Activated CD4-positive, alpha-beta T cell treated with anti-CD3 and anti-CD28 coated beads, Interleukin-2, amount 50 U/mL, for 16 hours (primary cell): ENCODE data around the gene SRSF5.
A peak's percentile ranks its signal among the peaks of the same experiment; 100 is the strongest.
"Not testable (repeated sequence)": the region's sequence is repeated elsewhere in the genome, so short reads cannot be mapped to it uniquely, and the experiment has no call there.

Source experiments
- DNase-seq: peaks from one replicate; pipeline ENCODE4 v3.0.0-alpha.2; 2020

Gene SRSF5

GRCh38 chr14:69808919-69809808 is 42.2 kb downstream of the SRSF5 start:
- no peak for DNase-seq

GRCh38 chr14:69811227-69811867 is 44.4 kb downstream of the SRSF5 start:
- DNase-seq, result no peak

- no peak for DNase-seq
Observed at GRCh38 chr14:69811868-69812252, 44.9 kb downstream of the SRSF5 start.

GRCh38 chr14:69812711-69813110 is 45.8 kb downstream of the SRSF5 start:
- DNase-seq, result no peak

- DNase-seq, result not testable (repeated sequence)
Observed at GRCh38 chr14:69813346-69813745, 46.4 kb downstream of the SRSF5 start.

- no peak for DNase-seq
Observed at GRCh38 chr14:69814397-69814796, 47.5 kb downstream of the SRSF5 start.

GRCh38 chr14:69815556-69815955 is 48.6 kb downstream of the SRSF5 start:
- no peak for DNase-seq

- DNase-seq, result no peak
Observed at GRCh38 chr14:69816216-69816615, 49.3 kb downstream of the SRSF5 start.

- DNase-seq, result peak; percentile 80
Observed at GRCh38 chr14:69818758-69819191, 51.8 kb downstream of the SRSF5 start.

- DNase-seq, result no peak
Observed at GRCh38 chr14:69819607-69820006, 52.7 kb downstream of the SRSF5 start.

- DNase-seq, result no peak
Observed at GRCh38 chr14:69820991-69821390, 54.0 kb downstream of the SRSF5 start.
